ENCODE data around the gene ANKFY1. TPM values are rescaled to one million over a fixed set of nuclear protein-coding genes. Genes with fewer than 3 reads are reported as not detected.

Gene ANKFY1
- total RNA-seq, 1 experiment from 2014 or later = 38.9 TPM

GRCh38 chr17:4170639-4171280 is 93.0 kb downstream of the ANKFY1 start:
- ATAC-seq (no peak), DNase-seq (ENCODE audit: low read depth, low spot score) (no peak)
- ChIA-PET RAD21 (ENCODE audit: low non-redundant PET in 1 of 2, low total read pairs in 2 of 2, uncharacterized antibody in 2 of 2, unreplicated experiment in 2 of 2) (no interaction called here), POLR2A (no interaction called here), CTCF (no interaction called here)
- H3K27me3 ChIP-seq (ENCODE audit: insufficient read depth, low read length) = no peaks in the 10 kb centered on the region
- no peaks in the 10 kb centered on the region for H3K79me2 ChIP-seq (ENCODE audit: insufficient read depth, low read length)
- no peak overlapping the region for H3K4me3 ChIP-seq (replicated peaks in 1 of 2; ENCODE audit: low read depth in 1 of 2, low read length in 2 of 2)
- no peaks in the 10 kb centered on the region for H3K9me3 ChIP-seq (ENCODE audit: control insufficient read depth in 1 of 2, insufficient read depth in 1 of 2, low read depth in 1 of 2, low read length in 2 of 2)
- H3K9me2 ChIP-seq (ENCODE audit: insufficient read depth) = no peaks in the 10 kb centered on the region
- no TSS peak for BruUV-seq (replicated peaks)
- H3K27ac ChIP-seq (ENCODE audit: low read depth, low read length) = no peak overlapping the region
- H4K20me1 ChIP-seq (ENCODE audit: insufficient read depth) = no peaks in the 10 kb centered on the region
- H3K4me2 ChIP-seq (ENCODE audit: low read length) = no peak overlapping the region
- intact Hi-C loops (cut with micrococcal nuclease) = no loop called here
- no peak overlapping the region for H3K9ac ChIP-seq (ENCODE audit: low read length)
- H3K4me1 ChIP-seq (ENCODE audit: control insufficient read depth in 1 of 2, insufficient read depth in 2 of 2, low read length in 2 of 2) = no peaks in the 10 kb centered on the region
- H3K36me3 ChIP-seq (ENCODE audit: control insufficient read depth in 1 of 2, insufficient read depth in 2 of 2, low read length in 2 of 2) = peaks cover 32 to 51% of the 10 kb centered on the region in 2 experiments
- no peak overlapping the region for H2AFZ ChIP-seq (ENCODE audit: low read depth, low read length, poor library complexity, severe bottlenecking)
- TF ChIP-seq REST (IDR thresholded peaks at IDR 0.05; ENCODE audit: low read depth) (no peak), EZH2phosphoT487 (IDR thresholded peaks at IDR 0.05; ENCODE audit: borderline replicate concordance) (no peak), SIN3A (IDR thresholded peaks at IDR 0.05; ENCODE audit: low read depth) (no peak), SP1 (IDR thresholded peaks at IDR 0.05; ENCODE audit: low read depth) (no peak), ZFX (IDR thresholded peaks at IDR 0.05) (no peak), YY1 (IDR thresholded peaks at IDR 0.05; ENCODE audit: extremely low read depth, insufficient replicate concordance, low read depth, low read length) (no peak), ZBTB33 (IDR thresholded peaks at IDR 0.05; ENCODE audit: extremely low read depth, insufficient replicate concordance, low read length) (no peak), CBX3 (IDR thresholded peaks at IDR 0.05; ENCODE audit: low read depth) (no peak)

Measured in HCT116 (cell line).